ENCODE measurements around the gene ARPC4. TPM values are rescaled to one million over a fixed set of nuclear protein-coding genes. Genes with fewer than 3 reads are reported as not detected.

The ARPC4 gene
- total RNA-seq, 1 experiment from 2014 or later: 87.4 TPM

DNA sequence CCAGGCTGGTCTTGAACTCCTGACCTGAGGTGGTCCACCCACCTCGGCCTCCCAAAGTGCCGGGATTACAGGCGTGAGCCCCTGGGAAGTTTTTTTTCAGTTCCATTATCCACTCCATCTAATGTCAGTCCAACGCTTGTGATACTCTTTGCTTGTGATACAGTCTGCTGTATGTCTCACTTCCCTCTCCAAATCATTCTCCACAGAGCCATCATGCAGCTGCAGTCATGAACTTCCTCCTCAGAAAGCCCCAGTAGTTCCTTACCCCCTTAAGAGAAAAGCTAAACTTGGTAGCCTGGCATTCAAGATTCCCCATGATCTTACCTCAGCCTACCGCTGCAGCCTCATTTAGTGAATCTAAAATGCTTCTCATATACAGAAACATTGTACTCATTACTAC lies 2.3 kb downstream of the ARPC4 start:
- H3K36me3 ChIP-seq: peaks cover 25% of the 10 kb centered on the region
- DNase-seq: no peak
- H3K9me3 ChIP-seq (replicated peaks): no peaks in the 10 kb centered on the region
- H3K27me3 ChIP-seq: no peaks in the 10 kb centered on the region
- peaks cover 7% of the 10 kb centered on the region for H3K4me1 ChIP-seq
- no peak overlapping the region for H3K27ac ChIP-seq
- no peak overlapping the region for H3K4me3 ChIP-seq

- Histone ChIP-seq H3K36me3 (peaks cover 40% of the 10 kb centered on the region), H3K9me3 (replicated peaks) (no peaks in the 10 kb centered on the region), H3K4me3 (no peak overlapping the region), H3K4me1 (peaks cover 4% of the 10 kb centered on the region), H3K27ac (no peak overlapping the region), H3K27me3 (no peaks in the 10 kb centered on the region)
- DNase-seq: no peak
Measured at GRCh38 chr3:9797196-9797945, 4.5 kb downstream of the ARPC4 start.

- Histone ChIP-seq H3K36me3 (peaks cover 66% of the 10 kb centered on the region), H3K4me1 (no peaks in the 10 kb centered on the region), H3K4me3 (no peak overlapping the region), H3K27ac (no peak overlapping the region), H3K27me3 (no peaks in the 10 kb centered on the region), H3K9me3 (replicated peaks) (no peaks in the 10 kb centered on the region)
- DNase-seq: no peak
Measured at GRCh38 chr3:9800529-9800928, 7.6 kb downstream of the ARPC4 start.

GRCh38 chr3:9803494-9803893 lies 10.6 kb downstream of the ARPC4 start:
- H3K36me3 ChIP-seq: peaks cover 60% of the 10 kb centered on the region
- no peak for DNase-seq
- H3K4me3 ChIP-seq: no peak overlapping the region
- no peaks in the 10 kb centered on the region for H3K4me1 ChIP-seq
- no peaks in the 10 kb centered on the region for H3K27me3 ChIP-seq
- no peak overlapping the region for H3K27ac ChIP-seq
- H3K9me3 ChIP-seq (replicated peaks): no peaks in the 10 kb centered on the region

DNA sequence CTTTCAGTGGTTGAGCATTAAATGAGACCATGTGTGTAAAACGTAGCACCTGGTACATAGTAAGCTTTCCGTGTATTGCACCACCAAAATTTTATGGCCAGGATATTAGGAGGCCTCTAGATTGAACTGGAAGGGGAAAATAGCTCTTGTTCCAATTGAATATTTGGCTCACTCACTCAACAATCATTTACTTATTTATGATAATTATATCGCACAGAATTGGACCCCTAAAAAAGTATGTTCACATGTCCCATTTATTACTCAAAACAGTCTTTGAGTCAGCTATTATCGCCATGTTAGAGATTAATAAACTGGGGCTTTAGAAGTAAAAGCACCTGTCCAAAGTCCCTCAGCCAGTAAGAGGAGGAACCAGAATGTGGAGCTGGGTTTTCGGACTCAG lies 12.1 kb downstream of the ARPC4 start:
- no peaks in the 10 kb centered on the region for H3K27me3 ChIP-seq
- H3K27ac ChIP-seq: no peak overlapping the region
- no peak for DNase-seq
- peaks cover 48% of the 10 kb centered on the region for H3K36me3 ChIP-seq
- H3K9me3 ChIP-seq (replicated peaks): no peaks in the 10 kb centered on the region
- no peak overlapping the region for H3K4me3 ChIP-seq
- no peaks in the 10 kb centered on the region for H3K4me1 ChIP-seq

GRCh38 chr3:9806137-9806536 lies 13.3 kb downstream of the ARPC4 start:
- Histone ChIP-seq H3K27ac (no peak overlapping the region), H3K9me3 (replicated peaks) (no peaks in the 10 kb centered on the region), H3K4me1 (no peaks in the 10 kb centered on the region), H3K27me3 (no peaks in the 10 kb centered on the region), H3K4me3 (no peak overlapping the region), H3K36me3 (peaks cover 41% of the 10 kb centered on the region)
- DNase-seq: no peak

DNA sequence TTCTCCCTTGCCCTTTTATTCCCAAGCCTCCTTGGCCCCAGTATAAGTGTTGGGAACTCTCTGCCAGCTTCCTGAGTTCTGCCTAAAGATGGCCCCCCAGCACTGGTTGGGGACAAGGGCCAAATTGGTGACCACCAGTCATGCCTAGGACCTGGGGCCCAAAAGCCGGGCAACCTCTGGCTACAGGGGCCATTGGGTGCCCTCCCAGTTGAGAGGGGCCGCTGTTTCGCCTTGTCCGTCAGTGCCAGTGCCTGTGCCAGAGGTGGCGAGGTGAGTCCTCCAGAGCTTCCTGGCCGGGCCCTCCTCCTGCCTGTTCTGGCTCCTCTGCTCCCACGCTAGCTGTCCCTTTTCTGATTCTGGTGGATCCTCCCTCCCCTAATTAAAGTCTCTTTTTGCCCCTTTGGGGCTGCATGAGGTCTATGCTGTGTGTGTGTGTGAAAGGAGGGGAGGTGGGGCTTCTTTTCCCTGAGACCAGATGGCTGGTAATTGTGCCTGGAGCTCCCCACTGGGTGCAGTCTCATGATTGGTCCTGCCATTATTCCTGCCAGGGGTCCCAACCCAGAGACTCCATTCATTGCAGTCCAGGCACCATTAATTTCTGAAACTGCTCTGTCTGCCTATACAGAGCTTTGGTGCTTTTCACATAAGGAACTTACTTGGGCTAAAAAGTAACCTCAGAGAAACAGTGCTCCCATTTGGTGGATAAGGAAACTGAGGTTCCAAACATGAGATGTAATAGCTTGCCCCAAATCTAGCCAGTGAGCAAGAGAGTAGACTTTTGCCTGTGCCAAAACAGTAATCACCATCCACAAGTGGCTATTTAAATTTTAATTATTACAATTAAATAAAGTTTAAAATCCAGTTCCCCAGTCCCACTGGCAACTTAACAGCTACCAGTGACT lies 14.1 kb downstream of the ARPC4 start:
- Histone ChIP-seq H3K36me3 (peaks cover 33% of the 10 kb centered on the region), H3K9me3 (replicated peaks) (no peaks in the 10 kb centered on the region), H3K27me3 (no peaks in the 10 kb centered on the region), H3K4me3 (no peak overlapping the region), H3K27ac (no peak overlapping the region), H3K4me1 (no peaks in the 10 kb centered on the region)
- DNase-seq: no peak

DNA sequence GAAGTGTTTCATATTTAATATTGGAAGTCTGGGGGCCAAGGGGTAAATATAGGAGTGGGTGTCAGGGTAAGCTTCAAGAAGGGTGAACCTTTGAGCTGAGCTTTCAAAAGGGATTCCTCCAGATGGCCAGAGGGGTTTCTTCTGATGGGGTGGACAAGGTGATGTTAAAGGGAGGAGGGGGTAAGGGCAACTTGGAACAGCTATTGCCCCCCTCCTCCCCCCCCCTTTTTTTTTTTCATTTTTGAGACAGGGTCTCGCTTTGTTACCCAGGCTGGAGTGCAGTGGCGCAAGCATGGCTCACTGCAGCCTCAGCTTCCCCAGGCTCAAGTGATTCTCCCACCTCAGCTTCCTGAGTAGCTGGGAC lies 15.1 kb downstream of the ARPC4 start:
- no peaks in the 10 kb centered on the region for H3K4me1 ChIP-seq
- H3K9me3 ChIP-seq (replicated peaks): no peaks in the 10 kb centered on the region
- H3K27ac ChIP-seq: no peak overlapping the region
- no peaks in the 10 kb centered on the region for H3K27me3 ChIP-seq
- no peak overlapping the region for H3K4me3 ChIP-seq
- H3K36me3 ChIP-seq: peaks cover 30% of the 10 kb centered on the region
- DNase-seq: no peak

DNA sequence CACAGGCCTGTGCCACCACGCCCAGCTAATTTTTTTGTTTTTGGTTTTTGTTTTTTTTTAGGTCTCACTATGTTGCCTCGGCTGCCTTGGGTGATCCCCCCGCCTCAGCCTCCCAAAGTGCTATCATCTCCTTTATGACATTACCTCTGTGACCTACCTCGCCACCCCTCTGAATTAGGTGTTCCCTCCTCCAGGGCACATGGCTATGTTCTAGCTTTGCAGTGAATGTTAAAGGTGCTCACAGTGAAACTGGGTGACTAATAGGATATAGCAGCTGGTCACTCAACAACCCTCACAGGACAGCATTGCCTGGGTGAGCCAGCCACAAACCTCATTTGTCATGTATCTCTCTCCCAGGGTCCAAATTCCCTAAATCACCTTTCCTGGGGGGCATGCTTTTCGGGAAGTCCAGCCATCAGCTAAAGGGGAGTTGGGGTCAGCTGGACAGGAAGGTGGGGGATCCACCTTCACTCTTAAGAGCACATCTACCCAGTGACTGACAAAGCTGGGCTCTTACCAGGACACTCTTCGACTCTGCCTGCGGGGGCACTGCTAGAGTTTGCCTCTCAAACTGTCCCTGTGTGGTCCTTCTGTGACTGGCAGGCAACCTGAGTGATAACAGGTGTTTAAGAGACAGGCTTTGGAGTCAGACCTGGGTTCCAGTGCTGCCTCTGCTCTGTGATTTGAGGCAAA lies 15.6 kb downstream of the ARPC4 start:
- no peak overlapping the region for H3K4me3 ChIP-seq
- no peaks in the 10 kb centered on the region for H3K9me3 ChIP-seq (replicated peaks)
- no peaks in the 10 kb centered on the region for H3K27me3 ChIP-seq
- H3K36me3 ChIP-seq: peaks cover 26% of the 10 kb centered on the region
- no peaks in the 10 kb centered on the region for H3K4me1 ChIP-seq
- peak; percentile 66 to 78 for DNase-seq
- H3K27ac ChIP-seq: no peak overlapping the region

- Histone ChIP-seq H3K9me3 (replicated peaks) (no peaks in the 10 kb centered on the region), H3K4me3 (no peak overlapping the region), H3K27me3 (no peaks in the 10 kb centered on the region), H3K4me1 (no peaks in the 10 kb centered on the region), H3K27ac (no peak overlapping the region), H3K36me3 (peaks cover 19% of the 10 kb centered on the region)
- no peak for DNase-seq
Measured at GRCh38 chr3:9809239-9809614, 16.3 kb downstream of the ARPC4 start.

- H3K4me3 ChIP-seq: no peak within 1 kb of the TSS
- no peaks in the 10 kb centered on the region for H3K4me1 ChIP-seq
- H3K27me3 ChIP-seq: no peaks in the 10 kb centered on the region
- no peaks in the 10 kb centered on the region for H3K9me3 ChIP-seq (replicated peaks)
- no peak for DNase-seq
- H3K36me3 ChIP-seq: peaks cover 14% of the 10 kb centered on the region
- no peak within 1 kb of the TSS for H3K27ac ChIP-seq
Measured at GRCh38 chr3:9809615-9810432, 16.9 kb downstream of the ARPC4 start, which contains the start of gene TTLL3. Gene TTLL3, plus strand, starts transcription at chr3:9810262. Its CDS starts 400 bp downstream, at chr3:9810662.

DNA sequence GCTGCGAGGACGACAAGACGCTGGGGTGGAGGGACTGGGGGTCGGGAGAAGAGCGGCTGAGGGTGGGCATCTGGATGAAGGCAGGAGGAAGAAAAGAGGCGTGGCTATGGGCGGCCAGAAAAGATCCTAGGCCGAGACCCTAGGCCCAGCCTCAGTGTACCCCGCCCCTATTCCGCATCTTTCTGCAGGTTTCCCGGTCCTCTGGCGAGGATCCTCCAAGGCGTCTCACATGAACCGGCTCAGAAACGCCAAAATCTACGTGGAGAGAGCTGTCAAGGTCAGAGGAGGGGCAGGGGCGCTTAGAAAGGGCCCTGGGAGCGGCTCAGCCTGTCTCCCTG lies 17.5 kb downstream of the ARPC4 start:
- no peak overlapping the region for H3K4me3 ChIP-seq
- no peaks in the 10 kb centered on the region for H3K27me3 ChIP-seq
- no peaks in the 10 kb centered on the region for H3K4me1 ChIP-seq
- no peak overlapping the region for H3K27ac ChIP-seq
- H3K9me3 ChIP-seq (replicated peaks): no peaks in the 10 kb centered on the region
- no peak for DNase-seq
- H3K36me3 ChIP-seq: peaks cover 8% of the 10 kb centered on the region

DNA sequence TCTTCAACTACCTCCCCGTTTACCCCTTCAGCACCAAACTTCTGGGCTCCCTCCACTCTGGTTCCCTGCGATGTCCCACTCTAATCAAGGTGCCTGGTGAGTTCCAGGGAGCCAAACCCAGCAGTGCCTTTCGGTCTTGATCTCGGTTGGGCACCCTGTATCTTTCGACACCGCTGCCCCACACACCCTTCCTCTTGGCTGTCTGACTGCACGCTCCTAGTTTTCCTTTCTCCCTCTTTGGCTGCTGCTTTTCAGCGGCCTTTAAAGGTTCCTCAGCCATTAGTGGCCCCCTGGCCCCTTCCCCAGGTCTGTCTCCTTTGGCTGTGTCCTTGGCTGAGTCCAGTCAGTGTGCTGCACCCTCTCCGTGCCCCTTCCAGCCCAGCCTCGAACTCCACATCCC lies 18.0 kb downstream of the ARPC4 start:
- Histone ChIP-seq H3K4me3 (no peak overlapping the region), H3K36me3 (peaks cover 4% of the 10 kb centered on the region; the same call in 1 of the 2 replicates), H3K4me1 (no peaks in the 10 kb centered on the region), H3K27ac (no peak overlapping the region), H3K27me3 (no peaks in the 10 kb centered on the region), H3K9me3 (replicated peaks) (no peaks in the 10 kb centered on the region)
- DNase-seq: no peak

DNA sequence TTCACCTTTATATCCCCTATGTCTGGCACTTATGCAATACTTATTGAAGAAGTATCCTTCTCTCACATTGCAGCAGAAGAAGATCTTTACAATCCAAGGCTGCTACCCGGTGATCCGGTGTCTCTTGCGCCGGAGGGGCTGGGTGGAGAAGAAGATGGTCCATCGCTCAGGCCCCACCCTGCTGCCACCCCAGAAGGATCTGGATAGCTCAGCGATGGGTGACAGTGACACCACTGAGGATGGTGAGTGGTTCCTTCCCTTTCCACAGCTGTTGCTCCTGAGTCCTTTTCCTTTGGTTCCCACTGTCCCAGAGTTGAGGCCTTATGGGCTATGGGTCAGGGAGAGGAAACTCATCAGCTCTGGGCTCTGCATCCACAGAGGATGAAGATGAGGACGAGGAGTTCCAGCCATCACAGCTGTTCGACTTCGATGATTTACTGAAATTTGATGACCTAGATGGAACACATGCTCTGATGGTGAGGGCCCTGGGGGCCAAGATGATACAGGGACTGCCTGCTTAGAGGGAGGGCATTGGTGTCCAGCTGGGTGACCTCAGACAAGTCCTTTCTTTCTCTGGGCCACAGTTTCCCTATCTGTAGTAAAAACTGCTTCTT lies 20.1 kb downstream of the ARPC4 start:
- Histone ChIP-seq H3K27ac (no peak overlapping the region), H3K36me3 (no peaks in the 10 kb centered on the region), H3K9me3 (replicated peaks) (no peaks in the 10 kb centered on the region), H3K27me3 (no peaks in the 10 kb centered on the region), H3K4me3 (no peak overlapping the region), H3K4me1 (no peaks in the 10 kb centered on the region)
- no peak for DNase-seq
